ENCODE results near the gene DAPK1.

DNA sequence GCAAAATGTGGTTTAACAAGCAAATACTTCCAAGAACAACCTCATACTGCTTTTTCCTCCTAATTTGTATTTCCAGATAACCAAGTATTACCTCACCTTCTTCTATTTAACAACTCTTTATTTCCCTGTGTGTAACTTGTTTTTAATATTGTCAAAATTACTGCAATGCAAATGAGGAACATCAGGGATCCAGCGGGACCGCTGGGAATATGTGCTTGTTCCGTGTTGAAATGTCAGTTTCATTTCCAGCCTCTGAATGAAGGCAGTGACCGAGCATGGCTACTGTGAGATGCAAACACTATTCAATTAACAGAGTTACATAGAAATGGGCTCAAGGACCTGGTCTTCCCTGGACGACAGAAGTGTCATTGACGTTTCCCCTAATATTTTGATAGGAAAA lies 117.5 kb downstream of the DAPK1 start:
- TF ChIP-seq EZH2 (IDR thresholded peaks at IDR 0.05; ENCODE audit: borderline replicate concordance, low read depth, low read length, severe bottlenecking): no peak
- no peak for TF ChIP-seq POLR2A (IDR thresholded peaks at IDR 0.05; ENCODE audit: low read depth, low read length)
